Lower lobe of right lung (tissue), 2 donors: ENCODE measurements around the gene PAN3. TPM values are rescaled to one million over a fixed set of nuclear protein-coding genes. Genes with fewer than 3 reads are reported as not detected.

Experiments
- ATAC-seq, 2 donors: fragments of 200-7000 bp; cut with Tn5 transposase; one replicate each; pipeline ENCODE4 v1.9.1; 2020 to 2022; ENCODE audit warnings: mild to moderate bottlenecking in 2 of 2, moderate library complexity in 2 of 2
- DNase-seq: peaks from one replicate; pipeline ENCODE4 v3.0.0-alpha.2; 2020
- H3K27ac ChIP-seq: fragments of 200-600 bp; one replicate; pipeline ENCODE4 v1.8.0; 2022
- H3K27me3 ChIP-seq: fragments of 200-600 bp; one replicate; pipeline ENCODE4 v1.8.0; 2022; ENCODE audit warnings: low read depth
- H3K36me3 ChIP-seq: fragments of 200-600 bp; one replicate; pipeline ENCODE4 v1.8.0; 2022; ENCODE audit warnings: mild to moderate bottlenecking
- H3K4me1 ChIP-seq: fragments of 200-600 bp; one replicate; pipeline ENCODE4 v1.8.0; 2022
- H3K4me3 ChIP-seq: fragments of 200-600 bp; one replicate; pipeline ENCODE4 v1.8.0; 2022; ENCODE audit warnings: mild to moderate bottlenecking
- H3K9me3 ChIP-seq: fragments of 200-600 bp; one replicate; pipeline ENCODE4 v1.8.0; 2022
- CTCF ChIP-seq: fragments of 200-600 bp; IDR thresholded peaks from one replicate; pipeline ENCODE4 v1.8.0; 2022; ENCODE audit warnings: antibody characterized with exemption, mild to moderate bottlenecking
- intact Hi-C: fragments of 100-400 bp; cut with DNase I; formaldehyde crosslinking; loops from one replicate; pipeline ENCODE4 v1.11.0; 2022
- total RNA-seq: library from RNA; stranded (reverse); fragmentation: NEBNext Ultra II Directional; extraction: Animal tissue kit (Norgen Biotek cat#: 25700); gene quantifications from one replicate; pipeline ENCODE4 v1.2.1, GENCODE V29; 2021
- donor health status: DM: no; HTN: yes; CAD: no; lungs with severe emphysema.

The PAN3 gene
- total RNA-seq, 1 donor from 2014 or later = 36.2 TPM

- no peaks in the 10 kb centered on the region for H3K9me3 ChIP-seq
- DNase-seq = no peak
- no peak for ATAC-seq
- H3K4me1 ChIP-seq = no peaks in the 10 kb centered on the region
- intact Hi-C loops = no loop called here
- no peak overlapping the region for H3K27ac ChIP-seq
- H3K4me3 ChIP-seq = no peak overlapping the region
- peaks cover 26% of the 10 kb centered on the region for H3K36me3 ChIP-seq
- TF ChIP-seq CTCF = no peak
- H3K27me3 ChIP-seq = no peaks in the 10 kb centered on the region
These were observed 35.4 kb downstream of the PAN3 start for GRCh38 chr13:28173793-28174192.

GRCh38 chr13:28177327-28177726 is 39.0 kb downstream of the PAN3 start:
- Histone ChIP-seq H3K4me3 (no peak overlapping the region), H3K27me3 (no peaks in the 10 kb centered on the region), H3K36me3 (peaks cover 30% of the 10 kb centered on the region), H3K9me3 (no peaks in the 10 kb centered on the region), H3K4me1 (no peaks in the 10 kb centered on the region), H3K27ac (no peak overlapping the region)
- no peak for TF ChIP-seq CTCF
- ATAC-seq (no peak), DNase-seq (no peak)
- intact Hi-C loops = no loop called here

- no peak for TF ChIP-seq CTCF
- ATAC-seq = no peak
- peaks cover 30% of the 10 kb centered on the region for H3K36me3 ChIP-seq
- H3K27me3 ChIP-seq = no peaks in the 10 kb centered on the region
- no peaks in the 10 kb centered on the region for H3K9me3 ChIP-seq
- no peak overlapping the region for H3K4me3 ChIP-seq
- intact Hi-C loops = no loop called here
- no peak for DNase-seq
- H3K27ac ChIP-seq = no peak overlapping the region
- no peaks in the 10 kb centered on the region for H3K4me1 ChIP-seq
These were observed 39.5 kb downstream of the PAN3 start for GRCh38 chr13:28177877-28178276.

- no peak overlapping the region for H3K27ac ChIP-seq
- DNase-seq (no peak), ATAC-seq (no peak)
- intact Hi-C loops = no loop called here
- no peak overlapping the region for H3K4me3 ChIP-seq
- no peaks in the 10 kb centered on the region for H3K27me3 ChIP-seq
- H3K9me3 ChIP-seq = no peaks in the 10 kb centered on the region
- no peak for TF ChIP-seq CTCF
- H3K4me1 ChIP-seq = no peaks in the 10 kb centered on the region
- peaks cover 22% of the 10 kb centered on the region for H3K36me3 ChIP-seq
These were observed 41.6 kb downstream of the PAN3 start for GRCh38 chr13:28179974-28180373.

- Histone ChIP-seq H3K36me3 (peaks cover 21% of the 10 kb centered on the region), H3K27ac (no peak overlapping the region), H3K27me3 (no peaks in the 10 kb centered on the region), H3K4me1 (no peaks in the 10 kb centered on the region), H3K4me3 (no peak overlapping the region), H3K9me3 (no peaks in the 10 kb centered on the region)
- no peak for TF ChIP-seq CTCF
- DNase-seq (no peak), ATAC-seq (no peak)
- intact Hi-C loops = no loop called here
These were observed 43.1 kb downstream of the PAN3 start for GRCh38 chr13:28181413-28181812.

GRCh38 chr13:28185256-28185655 is 46.9 kb downstream of the PAN3 start:
- DNase-seq (no peak), ATAC-seq (no peak)
- H3K4me3 ChIP-seq = no peak overlapping the region
- H3K4me1 ChIP-seq = no peaks in the 10 kb centered on the region
- no peak overlapping the region for H3K27ac ChIP-seq
- H3K27me3 ChIP-seq = no peaks in the 10 kb centered on the region
- TF ChIP-seq CTCF = no peak
- H3K9me3 ChIP-seq = no peaks in the 10 kb centered on the region
- no peaks in the 10 kb centered on the region for H3K36me3 ChIP-seq
- intact Hi-C loops = no loop called here
